GM10248 (cell line): ENCODE data around the gene ABCB9.

Experiments
- CTCF ChIA-PET: fragments of 300-600 bp; sonication (Branson Sonifier 250); formaldehyde crosslinking; extraction: SDS; loops from one replicate; lab custom pipeline; 2021; ENCODE audit warnings: antibody characterized with exemption; lab: Yijun Ruan, JAX
- POLR2A ChIA-PET: fragments of 350-650 bp; sonication (Branson Sonifier 250); formaldehyde crosslinking; extraction: SDS; loops from one replicate; lab custom pipeline; 2020; ENCODE audit warnings: antibody characterized with exemption; lab: Yijun Ruan, JAX
- DNase-seq: peaks from one replicate; pipeline ENCODE4 v3.0.0; 2012; ENCODE audit errors: extremely low spot score
- CTCF ChIP-seq: IDR thresholded peaks from 2 replicates; pipeline ENCODE4 v1.5.1; 2012; ENCODE audit warnings: mild to moderate bottlenecking, low read depth; ENCODE audit errors: extremely low read depth, missing control alignments, control extremely low read depth

Gene ABCB9

GRCh38 chr12:122977655-122978392, 11.6 kb upstream of the ABCB9 start:
- ChIA-PET CTCF (no interaction called here), POLR2A (no interaction called here)
- DNase-seq: no peak
- no peak for TF ChIP-seq CTCF

GRCh38 chr12:122977153-122977552, 10.9 kb upstream of the ABCB9 start:
- CTCF ChIA-PET: interaction anchor here (3.2 kb wide), 1 partner anchor 261 kb away, joined by 16 read pairs; no protein-coding TSS in a partner anchor
- POLR2A ChIA-PET: interaction anchor here (0.5 kb wide), 1 partner anchor 42 kb away, joined by 3 read pairs; no protein-coding TSS in a partner anchor
- no peak for DNase-seq
- TF ChIP-seq CTCF: no peak

DNA sequence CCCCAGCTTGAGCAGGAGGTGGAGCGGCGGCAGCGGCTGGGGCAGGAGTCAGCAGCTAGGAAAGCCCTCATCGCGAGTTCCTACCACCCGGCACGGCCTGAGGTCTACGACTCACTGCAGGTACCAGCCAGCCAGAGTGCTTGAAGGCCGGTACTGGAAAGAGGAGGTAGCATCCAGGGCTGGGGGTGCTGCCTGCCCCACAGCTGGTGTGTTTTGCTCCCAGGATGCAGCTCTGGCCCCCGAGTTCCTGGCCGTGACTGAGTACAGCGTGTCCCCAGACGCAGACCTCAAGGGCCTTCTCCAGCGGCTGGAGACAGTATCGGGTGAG, 10.3 kb upstream of the ABCB9 start:
- DNase-seq: no peak
- TF ChIP-seq CTCF: no peak
- POLR2A ChIA-PET: interaction anchor here (0.5 kb wide), 1 partner anchor 42 kb away, joined by 3 read pairs; no protein-coding TSS in a partner anchor
- CTCF ChIA-PET: interaction anchor here (1.6 to 3.2 kb wide), 3 partner anchors 13 to 262 kb away, joined by 5 to 16 read pairs (median 6); no protein-coding TSS in a partner anchor

GRCh38 chr12:122975790-122976647, 9.8 kb upstream of the ABCB9 start:
- no peak for TF ChIP-seq CTCF
- ChIA-PET CTCF (interaction anchor here (0.8 to 3.2 kb wide), 6 partner anchors 8 to 606 kb away, joined by 3 to 16 read pairs (median 4); no protein-coding TSS in a partner anchor), POLR2A (interaction anchor here (1.5 kb wide), 1 partner anchor 257 kb away, joined by 6 read pairs; the partner anchor contains the start of genes MPHOSPH9 and MTRFR)
- DNase-seq: no peak

DNA sequence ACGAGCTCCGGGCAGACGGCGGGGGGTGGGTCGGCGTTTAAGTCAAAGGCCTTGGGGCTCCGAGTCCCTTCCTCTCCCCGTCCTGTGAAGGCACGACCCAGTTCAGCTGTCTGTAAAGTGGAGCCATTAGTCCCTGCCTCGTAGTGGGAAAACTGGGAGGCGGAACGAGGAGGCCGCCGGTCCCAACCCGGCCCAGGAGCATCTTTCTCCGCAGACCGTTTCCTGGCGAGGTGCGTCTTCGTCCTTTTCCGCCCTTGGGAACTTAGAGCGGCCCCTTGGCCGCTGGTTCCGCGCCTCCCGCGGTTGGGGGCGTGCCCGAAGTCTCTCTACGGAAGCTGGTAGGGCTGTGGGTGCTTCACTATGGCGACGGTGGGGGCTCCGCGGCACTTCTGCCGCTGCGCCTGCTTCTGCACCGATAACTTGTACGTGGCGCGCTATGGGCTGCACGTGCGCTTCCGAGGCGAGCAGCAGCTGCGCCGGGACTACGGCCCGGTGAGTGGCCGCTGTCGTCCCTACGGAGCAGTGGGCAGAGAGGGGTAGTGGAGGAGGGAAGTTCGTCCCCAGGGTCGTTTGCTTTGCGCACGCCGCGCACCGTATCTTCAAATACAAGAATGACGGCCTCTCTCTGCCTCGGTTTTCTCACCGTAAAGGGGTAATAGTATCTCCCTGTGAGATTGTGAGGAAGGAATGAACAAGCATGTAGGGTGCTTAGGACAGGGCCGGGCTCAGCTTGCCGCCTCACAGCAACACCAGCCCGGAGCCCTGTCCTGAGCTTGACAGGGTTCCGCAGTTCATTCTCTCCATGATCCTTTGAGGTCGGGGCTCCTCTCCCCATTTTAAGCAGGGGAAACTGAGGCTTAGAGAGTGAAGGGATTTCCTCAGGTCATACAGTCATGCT, 8.9 kb upstream of the ABCB9 start, which contains the start of gene OGFOD2:
OGFOD2 (plus strand) TSS at position 353 of the 898 bp plus-strand sequence; CDS start at position 361, 8 bp downstream.
- CTCF ChIA-PET: interaction anchor here (0.6 to 3.2 kb wide), 8 partner anchors 9 to 608 kb away, joined by 3 to 16 read pairs (median 4); no protein-coding TSS in a partner anchor

More for the DNA sequence above, 8.9 kb upstream of the ABCB9 start, which contains the start of gene OGFOD2:
- TF ChIP-seq CTCF: no peak
- POLR2A ChIA-PET: interaction anchor here (1.5 kb wide), 1 partner anchor 258 kb away, joined by 6 read pairs; the partner anchor contains the start of genes MPHOSPH9 and MTRFR
- DNase-seq: peak; percentile 92
